PC-9 (cell line): ENCODE results near the gene NPM3. TPM values are rescaled to one million over a fixed set of nuclear protein-coding genes. Genes with fewer than 3 reads are reported as not detected.
"Not testable (repeated sequence)": the region's sequence is repeated elsewhere in the genome, so short reads cannot be mapped to it uniquely, and the experiment has no call there.

Experiments used
- BruUV-seq: library from RNA; stranded (reverse); fragments of 400-500 nt; replicated peaks from 2 replicates; lab custom pipeline; 2021; lab: Mats Ljungman, UMichigan
- CTCF ChIA-PET: fragments of 300-600 bp; sonication (Branson Sonifier 250); formaldehyde crosslinking; loops from one replicate; lab custom pipeline; 2022; ENCODE audit warnings: antibody characterized with exemption; lab: Charles Lee
- POLR2A ChIA-PET: fragments of 300-600 bp; sonication (Branson Sonifier 250); formaldehyde crosslinking; loops from one replicate; lab custom pipeline; 2022; ENCODE audit warnings: antibody characterized with exemption; ENCODE audit not compliant: unreplicated experiment; lab: Charles Lee
- DNase-seq, 2 experiments: peaks; one replicate each; pipeline versions ENCODE4 v3.0.0 to v3.0.0-alpha.2; 2015 to 2022; ENCODE audit warnings: mixed read lengths in 1 of 2
- H2AFZ ChIP-seq: fragments of 200-600 bp; sonication (generic); 2 replicates; pipeline ENCODE4 v1.8.1; 2017; ENCODE audit warnings: antibody characterized with exemption
- H3F3A ChIP-seq: fragments of 200-600 bp; sonication (generic); 2 replicates; pipeline ENCODE4 v1.8.1; 2017; ENCODE audit warnings: antibody characterized with exemption, mild to moderate bottlenecking, low read depth; ENCODE audit not compliant: insufficient read depth
- H3K27ac ChIP-seq: fragments of 200-600 bp; sonication (generic); 2 replicates; pipeline ENCODE4 v1.6.1; 2016; ENCODE audit warnings: mixed run types
- H3K27me3 ChIP-seq: fragments of 200-600 bp; sonication (generic); 2 replicates; pipeline ENCODE4 v1.6.1; 2016; ENCODE audit warnings: low read depth, mixed run types; ENCODE audit not compliant: insufficient read depth
- H3K36me3 ChIP-seq: fragments of 200-600 bp; sonication (generic); 2 replicates; pipeline ENCODE4 v1.6.1; 2016; ENCODE audit warnings: low read depth, mixed run types
- H3K4me1 ChIP-seq: fragments of 200-600 bp; sonication (generic); replicated peaks from 2 replicates; pipeline ENCODE4 v1.6.1; 2016; ENCODE audit warnings: mixed run types; ENCODE audit not compliant: insufficient read depth
- H3K4me2 ChIP-seq: fragments of 200-600 bp; sonication (generic); 2 replicates; pipeline ENCODE4 v1.6.1; 2017; ENCODE audit warnings: mixed run types
- H3K4me3 ChIP-seq: fragments of 200-600 bp; sonication (generic); 2 replicates; pipeline ENCODE4 v1.6.1; 2016; ENCODE audit warnings: mixed run types
- H3K79me2 ChIP-seq: fragments of 200-600 bp; sonication (generic); 2 replicates; pipeline ENCODE4 v1.6.1; 2017; ENCODE audit warnings: low read depth, mixed run types
- H3K9me2 ChIP-seq: fragments of 200-600 bp; sonication (generic); 2 replicates; pipeline ENCODE4 v1.8.1; 2017; ENCODE audit warnings: mild to moderate bottlenecking; ENCODE audit not compliant: insufficient read depth
- H3K9me3 ChIP-seq: fragments of 200-600 bp; sonication (generic); 2 replicates; pipeline ENCODE4 v1.8.1; 2016; ENCODE audit warnings: low read depth; ENCODE audit not compliant: insufficient read depth
- H4K20me1 ChIP-seq: fragments of 200-600 bp; sonication (generic); 2 replicates; pipeline ENCODE4 v1.8.1; 2017; ENCODE audit not compliant: insufficient read depth
- CTCF ChIP-seq: fragments of 200-600 bp; sonication (generic); conservative IDR thresholded peaks from 2 replicates; pipeline ENCODE4 v1.6.1; 2017; ENCODE audit warnings: mixed run types, antibody characterized with exemption, mild to moderate bottlenecking, moderate library complexity
- EZH2 ChIP-seq: fragments of 200-600 bp; sonication (generic); IDR thresholded peaks from 2 replicates; pipeline ENCODE4 v1.8.0; 2017; ENCODE audit warnings: antibody characterized with exemption, low read depth
- intact Hi-C: fragments of 100-400 bp; cut with micrococcal nuclease; formaldehyde crosslinking; loops from one replicate; pipeline ENCODE4 v1.10.0; 2022; ENCODE audit not compliant: unreplicated experiment
- total RNA-seq: library from RNA; stranded (reverse); gene quantifications from 2 replicates; pipeline ENCODE4 v1.2.3, GENCODE V29; 2021

NPM3 gene
- total RNA-seq, 1 experiment from 2014 or later, result 36.1 TPM

- H4K20me1 ChIP-seq, result no peaks in the 10 kb centered on the region
- POLR2A ChIA-PET, result no interaction called here
- H3F3A ChIP-seq, result peaks cover 14% of the 10 kb centered on the region; the same call in 1 of the 2 replicates
- no peaks in the 10 kb centered on the region for H3K27me3 ChIP-seq
- H3K4me3 ChIP-seq, result no peak overlapping the region
- H2AFZ ChIP-seq, result no peak overlapping the region
- no peaks in the 10 kb centered on the region for H3K79me2 ChIP-seq
- no peaks in the 10 kb centered on the region for H3K4me1 ChIP-seq
- CTCF ChIA-PET, result no interaction called here
- intact Hi-C loops, result loop anchor here (10.0 kb wide), 1 partner anchor 335 kb away; no protein-coding TSS in a partner anchor
- H3K36me3 ChIP-seq, result no peaks in the 10 kb centered on the region; the same call in 1 of the 2 replicates
- DNase-seq, result no peak
- TF ChIP-seq CTCF (no peak), EZH2 (no peak)
- H3K9me2 ChIP-seq, result no peaks in the 10 kb centered on the region
- no peak overlapping the region for H3K4me2 ChIP-seq
- no TSS peak for BruUV-seq
- no peak overlapping the region for H3K27ac ChIP-seq
- no peaks in the 10 kb centered on the region for H3K9me3 ChIP-seq
Observed at GRCh38 chr10:101789686-101790085, 6.4 kb upstream of the NPM3 start.

GRCh38 chr10:101789231-101789630 lies 6.0 kb upstream of the NPM3 start:
- H3K79me2 ChIP-seq, H3K9me3 ChIP-seq, CTCF ChIA-PET, DNase-seq, H3K36me3 ChIP-seq, H3K4me1 ChIP-seq, H2AFZ ChIP-seq, H3K9me2 ChIP-seq, H3K4me3 ChIP-seq, POLR2A ChIA-PET, H3K27me3 ChIP-seq, H3K4me2 ChIP-seq, BruUV-seq, H3K27ac ChIP-seq, H4K20me1 ChIP-seq: not testable (repeated sequence)
- peaks cover 19% of the 10 kb centered on the region for H3F3A ChIP-seq
- intact Hi-C loops, result loop anchor here (10.0 kb wide), 1 partner anchor 334 kb away; no protein-coding TSS in a partner anchor

- no peak for DNase-seq
- Histone ChIP-seq H3K36me3 (no peaks in the 10 kb centered on the region), H3K79me2 (peaks cover 10% of the 10 kb centered on the region; the same call in 1 of the 2 replicates), H3K27me3 (no peaks in the 10 kb centered on the region), H3K4me1 (peaks cover 11% of the 10 kb centered on the region; the same call in 1 of the 2 replicates), H3K9me2 (no peaks in the 10 kb centered on the region), H2AFZ (no peak overlapping the region), H4K20me1 (peaks cover 1% of the 10 kb centered on the region; the same call in 1 of the 2 replicates), H3K27ac (no peak overlapping the region), H3K4me2 (no peak overlapping the region), H3F3A (peaks cover 25% of the 10 kb centered on the region), H3K4me3 (no peak overlapping the region), H3K9me3 (no peaks in the 10 kb centered on the region)
- BruUV-seq, result no TSS peak
- no peak for TF ChIP-seq CTCF
- TF ChIP-seq EZH2, result no peak
- CTCF ChIA-PET, result no interaction called here
- POLR2A ChIA-PET, result no interaction called here
- intact Hi-C loops, result loop anchor here (10.0 kb wide), 1 partner anchor 331 kb away; no protein-coding TSS in a partner anchor
Observed at GRCh38 chr10:101785801-101786200, 2.6 kb upstream of the NPM3 start.
